ENCODE measurements around the gene JMJD7. TPM values are rescaled to one million over a fixed set of nuclear protein-coding genes. Genes with fewer than 3 reads are reported as not detected.
"Not testable (repeated sequence)": the region's sequence is repeated elsewhere in the genome, so short reads cannot be mapped to it uniquely, and the experiment has no call there.

Gene JMJD7
- total RNA-seq, 6 donors from 2014 or later: 14.4 to 41.5 (median 31.2) TPM

DNA sequence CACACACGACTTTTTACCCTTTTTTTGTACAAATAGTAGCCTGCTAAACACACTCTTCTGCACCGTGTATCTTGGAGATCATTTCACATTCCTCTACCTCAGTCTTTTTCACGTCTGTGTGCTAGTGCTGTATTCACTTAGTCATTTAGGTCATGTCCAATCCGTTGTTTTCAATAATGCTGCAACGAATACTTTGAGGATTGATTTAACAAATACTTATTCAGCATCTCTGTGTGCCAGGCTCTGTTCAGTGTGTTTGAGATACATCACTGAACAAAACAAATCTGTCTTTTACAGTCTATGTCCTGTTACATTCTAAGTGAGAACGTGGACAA, 882 bp downstream of the JMJD7 start:
- H3K4me1 ChIP-seq: peaks cover 15 to 49% (median 26%) of the 10 kb centered on the region in 4 donors
- peak overlapping the region in 2 of 4 donors; percentile 85 to 91 for H3K27ac ChIP-seq
- peaks cover 0 to 26% (median 19%) of the 10 kb centered on the region in 4 donors for H3K36me3 ChIP-seq

DNA sequence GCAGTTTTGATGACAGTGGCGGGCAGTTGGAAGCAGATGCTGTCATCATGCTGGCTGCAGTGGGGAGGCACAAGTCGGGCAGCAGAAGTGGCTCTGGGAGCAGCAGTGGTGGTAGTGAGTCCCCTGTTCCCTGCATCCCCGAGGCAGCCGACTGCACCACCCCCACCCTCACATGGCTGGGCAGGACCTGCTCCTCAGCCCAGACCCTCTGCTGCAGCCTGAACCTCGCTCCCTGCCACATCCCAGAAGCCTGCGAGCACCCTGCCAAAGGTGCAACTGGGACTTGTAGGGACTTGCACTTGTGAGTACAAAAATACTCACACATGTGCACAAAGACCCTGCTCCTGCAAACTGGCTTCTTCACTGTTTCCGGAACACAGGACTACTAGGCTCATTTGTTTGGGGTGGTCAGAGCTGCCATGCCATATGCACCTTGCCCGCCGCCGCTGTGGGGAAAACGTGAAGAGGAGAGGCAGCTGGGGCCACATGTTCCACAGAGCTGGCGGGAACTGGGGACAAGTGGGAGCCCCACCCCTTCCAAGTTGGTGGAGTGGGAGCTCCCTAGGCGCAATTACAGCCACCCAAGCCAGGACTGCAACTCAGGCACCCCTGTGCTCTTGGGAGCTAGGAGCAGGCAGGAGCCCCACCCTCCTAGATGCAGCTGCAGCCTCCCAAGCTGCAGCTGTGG, 2.2 kb downstream of the JMJD7 start:
- H3K27ac ChIP-seq: no peak overlapping the region
- H3K4me1 ChIP-seq: peaks cover 15 to 49% (median 26%) of the 10 kb centered on the region in 4 donors
- DNase-seq (no peak), ATAC-seq (ENCODE audit: low FRiP score in 2 of 2) (no peak)
- no peaks in the 10 kb centered on the region for H3K27me3 ChIP-seq
- WGBS, 2 donors: 97 to 100% methylated on average over 1 to 13 of the region's 13 CpGs
- no peak overlapping the region for H3K4me3 ChIP-seq
- H3K9me3 ChIP-seq: no peaks in the 10 kb centered on the region
- TF ChIP-seq, protein P1, sequence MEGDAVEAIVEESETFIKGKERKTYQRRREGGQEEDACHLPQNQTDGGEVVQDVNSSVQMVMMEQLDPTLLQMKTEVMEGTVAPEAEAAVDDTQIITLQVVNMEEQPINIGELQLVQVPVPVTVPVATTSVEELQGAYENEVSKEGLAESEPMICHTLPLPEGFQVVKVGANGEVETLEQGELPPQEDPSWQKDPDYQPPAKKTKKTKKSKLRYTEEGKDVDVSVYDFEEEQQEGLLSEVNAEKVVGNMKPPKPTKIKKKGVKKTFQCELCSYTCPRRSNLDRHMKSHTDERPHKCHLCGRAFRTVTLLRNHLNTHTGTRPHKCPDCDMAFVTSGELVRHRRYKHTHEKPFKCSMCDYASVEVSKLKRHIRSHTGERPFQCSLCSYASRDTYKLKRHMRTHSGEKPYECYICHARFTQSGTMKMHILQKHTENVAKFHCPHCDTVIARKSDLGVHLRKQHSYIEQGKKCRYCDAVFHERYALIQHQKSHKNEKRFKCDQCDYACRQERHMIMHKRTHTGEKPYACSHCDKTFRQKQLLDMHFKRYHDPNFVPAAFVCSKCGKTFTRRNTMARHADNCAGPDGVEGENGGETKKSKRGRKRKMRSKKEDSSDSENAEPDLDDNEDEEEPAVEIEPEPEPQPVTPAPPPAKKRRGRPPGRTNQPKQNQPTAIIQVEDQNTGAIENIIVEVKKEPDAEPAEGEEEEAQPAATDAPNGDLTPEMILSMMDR (IDR thresholded peaks at IDR 0.05): no peak
- no peak for TF ChIP-seq EP300 (IDR thresholded peaks at IDR 0.05)
- peaks cover 0 to 15% (median 13%) of the 10 kb centered on the region in 4 donors for H3K36me3 ChIP-seq

More for the DNA sequence above, 882 bp downstream of the JMJD7 start:
- DNase-seq: no peak
- no peaks in the 10 kb centered on the region for H3K27me3 ChIP-seq
- H3K9me3 ChIP-seq: no peaks in the 10 kb centered on the region
- ATAC-seq (ENCODE audit: low FRiP score in 2 of 2): no peak
- WGBS, 2 donors: 10 to 14% methylated on average over 6 of the region's 6 CpGs
- TF ChIP-seq EP300 (IDR thresholded peaks at IDR 0.05) (no peak), POLR2AphosphoS5 (IDR thresholded peaks at IDR 0.05) (no peak), POLR2A (IDR thresholded peaks at IDR 0.05) (no peak)
- TF ChIP-seq, protein P1 (IDR thresholded peaks at IDR 0.05): no peak
- peak overlapping the region; percentile 71 to 87 (median 76) for H3K4me3 ChIP-seq

DNA sequence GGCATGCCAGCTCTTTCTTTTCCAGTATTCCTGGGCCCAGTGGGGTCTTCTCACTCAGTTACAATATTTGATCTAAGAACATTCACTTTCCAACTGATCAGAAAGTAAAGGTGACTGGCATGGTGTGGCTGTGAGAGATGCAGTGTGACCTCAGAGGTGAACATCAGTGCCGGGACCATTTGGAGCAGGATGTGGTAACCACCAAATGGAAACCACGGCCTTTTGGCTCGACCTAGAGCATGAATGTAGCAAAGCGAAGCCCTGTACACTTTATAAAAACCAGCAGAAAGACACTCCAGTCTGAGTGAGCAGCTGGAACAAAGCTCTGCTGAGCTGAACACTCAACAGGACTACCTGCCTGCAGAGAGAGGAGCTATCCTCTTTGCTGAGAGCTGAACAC, 3.4 kb downstream of the JMJD7 start:
- 82 to 83% methylated on average over 4 of the region's 4 CpGs for WGBS, 2 donors
- DNase-seq; ATAC-seq (ENCODE audit: low FRiP score in 2 of 2); H3K27ac ChIP-seq; H3K4me3 ChIP-seq; H3K9me3 ChIP-seq; H3K27me3 ChIP-seq: not testable (repeated sequence)
- Histone ChIP-seq H3K36me3 (peaks cover 0 to 17% (median 13%) of the 10 kb centered on the region in 4 donors), H3K4me1 (peaks cover 15 to 55% (median 26%) of the 10 kb centered on the region in 4 donors)

DNA sequence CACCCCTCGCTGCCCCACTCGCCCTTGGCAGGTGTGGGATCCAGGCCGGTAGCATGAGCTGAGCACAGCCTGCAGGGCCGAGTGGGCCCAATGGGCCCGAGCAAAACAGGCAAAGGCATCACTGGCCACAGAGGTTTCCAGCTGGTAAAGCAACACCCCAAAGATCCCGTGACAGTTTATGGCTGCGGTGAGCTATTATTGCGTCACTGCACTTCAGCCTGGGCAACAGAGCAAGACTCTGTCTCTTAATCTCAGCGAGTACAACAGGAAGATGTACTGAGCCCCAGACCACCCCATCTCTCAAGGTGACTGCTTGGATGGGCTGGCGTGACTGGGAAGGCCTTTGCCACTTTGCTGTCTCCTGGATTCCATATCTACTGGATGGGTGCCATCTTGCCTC, 4.3 kb downstream of the JMJD7 start:
- no peaks in the 10 kb centered on the region for H3K9me3 ChIP-seq
- TF ChIP-seq EP300 (IDR thresholded peaks at IDR 0.05) (no peak), POLR2A (IDR thresholded peaks at IDR 0.05) (no peak), POLR2AphosphoS5 (IDR thresholded peaks at IDR 0.05) (no peak)
- TF ChIP-seq, protein P1 (IDR thresholded peaks at IDR 0.05): no peak
- no peak overlapping the region for H3K4me3 ChIP-seq
- 85 to 89% methylated on average over 9 to 10 of the region's 10 CpGs for WGBS, 2 donors
- H3K27me3 ChIP-seq: no peaks in the 10 kb centered on the region
- H3K27ac ChIP-seq: peak overlapping the region in 2 of 4 donors; percentile 14 to 27
- ATAC-seq (ENCODE audit: low FRiP score in 2 of 2) (no peak), DNase-seq (no peak)
- peaks cover 14 to 61% (median 27%) of the 10 kb centered on the region in 4 donors for H3K4me1 ChIP-seq
- peaks cover 0 to 23% (median 16%) of the 10 kb centered on the region in 4 donors for H3K36me3 ChIP-seq

DNA sequence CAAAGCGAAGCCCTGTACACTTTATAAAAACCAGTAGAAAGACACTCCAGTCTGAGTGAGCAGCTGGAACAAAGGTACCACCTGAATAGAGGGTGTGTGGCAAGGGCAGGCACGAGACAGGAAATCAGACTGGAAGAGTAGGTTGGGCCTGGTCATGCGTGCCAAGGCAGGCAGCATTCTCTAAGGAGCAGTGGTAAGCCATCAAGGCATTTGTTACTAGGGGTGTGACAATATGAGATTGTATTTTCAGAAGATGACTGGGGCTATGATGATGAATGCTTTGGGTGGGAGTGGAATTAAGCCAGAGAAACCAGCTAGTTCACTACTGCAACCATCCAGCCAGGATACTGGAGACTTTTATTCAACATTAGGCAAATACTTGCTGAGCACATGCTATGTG, 5.0 kb downstream of the JMJD7 start:
- H3K4me3 ChIP-seq: no peak overlapping the region
- H3K4me1 ChIP-seq: peaks cover 13 to 62% (median 26%) of the 10 kb centered on the region in 4 donors
- H3K27me3 ChIP-seq: no peaks in the 10 kb centered on the region
- WGBS, 2 donors: 54 to 57% methylated on average over 3 of the region's 3 CpGs
- DNase-seq (peak in 1 of 2 donors; percentile 78), ATAC-seq (ENCODE audit: low FRiP score in 2 of 2) (no peak)
- H3K9me3 ChIP-seq: no peaks in the 10 kb centered on the region
- peak in 1 of 2 donors; percentile 59 for TF ChIP-seq POLR2AphosphoS5 (IDR thresholded peaks at IDR 0.05)
- TF ChIP-seq EP300 (IDR thresholded peaks at IDR 0.05): peak in 1 of 4 donors; percentile 86
- TF ChIP-seq, protein P1 (IDR thresholded peaks at IDR 0.05): no peak
- TF ChIP-seq POLR2A (IDR thresholded peaks at IDR 0.05): no peak
- H3K36me3 ChIP-seq: peaks cover 0 to 26% (median 18%) of the 10 kb centered on the region in 4 donors
- H3K27ac ChIP-seq: no peak overlapping the region
